Parathyroid adenoma (tissue), 2 donors: Measurements from ENCODE around the gene QSOX1.

ENCODE experiments used
- H2AFZ ChIP-seq: fragments of 300-600 bp; sonication (generic); one replicate; pipeline ENCODE4 v1.7.0; 2017; ENCODE audit warnings: antibody characterized with exemption, mild to moderate bottlenecking
- H3K27ac ChIP-seq: fragments of 300-600 bp; sonication (generic); one replicate; pipeline ENCODE4 v1.7.0; 2017
- H3K27me3 ChIP-seq: fragments of 300-600 bp; sonication (generic); one replicate; pipeline ENCODE4 v1.7.0; 2017; ENCODE audit warnings: low read length; ENCODE audit not compliant: control insufficient read depth, insufficient read depth
- H3K36me3 ChIP-seq: fragments of 300-600 bp; sonication (generic); one replicate; pipeline ENCODE4 v1.7.0; 2017; ENCODE audit warnings: low read length; ENCODE audit not compliant: control insufficient read depth, insufficient read depth
- H3K4me1 ChIP-seq: fragments of 300-600 bp; sonication (generic); one replicate; pipeline ENCODE4 v1.7.0; 2017; ENCODE audit warnings: control low read depth
- H3K4me2 ChIP-seq: fragments of 300-600 bp; sonication (generic); one replicate; pipeline ENCODE4 v1.7.0; 2017; ENCODE audit warnings: low read length
- H3K4me3 ChIP-seq: fragments of 300-600 bp; sonication (generic); one replicate; pipeline ENCODE4 v1.7.0; 2017; ENCODE audit warnings: low read depth, low read length
- H3K79me2 ChIP-seq: fragments of 300-600 bp; sonication (generic); one replicate; pipeline ENCODE4 v1.7.0; 2017; ENCODE audit warnings: control low read depth
- H3K9ac ChIP-seq: fragments of 300-600 bp; sonication (generic); one replicate; pipeline ENCODE4 v1.7.0; 2017; ENCODE audit warnings: mild to moderate bottlenecking
- H3K9me3 ChIP-seq: fragments of 300-600 bp; sonication (generic); one replicate; pipeline ENCODE4 v1.7.0; 2017; ENCODE audit warnings: low read length; ENCODE audit not compliant: control insufficient read depth
- CTCF ChIP-seq: fragments of 300-600 bp; sonication (generic); IDR thresholded peaks from one replicate; pipeline ENCODE4 v1.7.0; 2017; ENCODE audit warnings: antibody characterized with exemption, mild to moderate bottlenecking
- donor health status: primary hyperparathyroidism.

QSOX1 gene

GRCh38 chr1:180234369-180235076 is 79.9 kb downstream of the QSOX1 start:
- no peaks in the 10 kb centered on the region for H3K4me1 ChIP-seq
- no peak overlapping the region for H2AFZ ChIP-seq
- H3K27me3 ChIP-seq: peaks cover 46% of the 10 kb centered on the region
- no peaks in the 10 kb centered on the region for H3K79me2 ChIP-seq
- H3K27ac ChIP-seq: no peak overlapping the region
- H3K9me3 ChIP-seq: no peaks in the 10 kb centered on the region
- TF ChIP-seq CTCF: no peak
- no peak overlapping the region for H3K4me3 ChIP-seq
- no peak overlapping the region for H3K9ac ChIP-seq
- no peaks in the 10 kb centered on the region for H3K36me3 ChIP-seq
- no peak overlapping the region for H3K4me2 ChIP-seq

- Histone ChIP-seq H2AFZ (no peak overlapping the region), H3K27ac (no peak overlapping the region), H3K36me3 (no peaks in the 10 kb centered on the region), H3K9me3 (no peaks in the 10 kb centered on the region), H3K9ac (no peak overlapping the region), H3K4me1 (no peaks in the 10 kb centered on the region), H3K27me3 (peaks cover 49% of the 10 kb centered on the region), H3K79me2 (no peaks in the 10 kb centered on the region), H3K4me2 (no peak overlapping the region), H3K4me3 (no peak overlapping the region)
- TF ChIP-seq CTCF: no peak
Observed at GRCh38 chr1:180235077-180235501, 80.4 kb downstream of the QSOX1 start.

DNA sequence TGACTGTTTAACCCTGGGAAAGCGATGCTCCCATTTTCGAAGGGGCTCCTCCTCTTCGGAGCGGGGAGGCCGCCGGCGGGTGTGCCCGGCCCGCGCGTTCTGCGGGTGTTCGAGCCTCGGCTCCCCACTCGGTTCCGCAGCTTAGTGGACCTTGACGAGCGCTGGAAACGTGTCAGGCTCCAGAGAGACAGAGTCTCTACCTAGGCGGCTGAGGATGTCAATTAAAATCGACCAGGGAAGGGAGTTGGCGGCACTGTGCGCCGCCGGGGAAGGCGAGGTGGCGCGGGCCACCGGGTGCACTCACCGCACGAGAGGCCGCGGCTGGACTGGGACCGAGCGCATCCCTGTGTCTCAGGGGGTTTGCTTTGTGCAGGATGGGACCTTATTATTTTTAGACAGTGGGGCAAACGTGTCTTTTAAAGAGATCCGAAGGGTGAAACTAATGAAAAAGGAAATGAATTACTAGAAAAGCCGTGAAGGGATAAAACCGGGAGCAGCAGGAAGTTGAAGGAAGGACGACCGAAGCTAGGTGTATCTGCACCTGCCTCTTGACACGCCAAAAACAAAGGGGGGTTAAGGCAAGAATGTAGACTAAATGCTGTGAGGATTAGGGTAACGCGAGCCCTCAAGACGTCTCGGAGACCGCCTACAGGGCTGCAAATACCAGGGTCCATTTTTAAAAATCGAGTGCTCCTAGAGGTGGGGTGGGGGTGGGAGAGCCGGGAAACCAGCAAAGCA is 81.0 kb downstream of the QSOX1 start:
- Histone ChIP-seq H3K9me3 (no peaks in the 10 kb centered on the region), H3K4me2 (no peak overlapping the region), H2AFZ (no peak overlapping the region), H3K4me1 (no peaks in the 10 kb centered on the region), H3K4me3 (no peak overlapping the region), H3K27me3 (peaks cover 46% of the 10 kb centered on the region), H3K27ac (no peak overlapping the region), H3K9ac (no peak overlapping the region), H3K79me2 (no peaks in the 10 kb centered on the region), H3K36me3 (no peaks in the 10 kb centered on the region)
- TF ChIP-seq CTCF: no peak

DNA sequence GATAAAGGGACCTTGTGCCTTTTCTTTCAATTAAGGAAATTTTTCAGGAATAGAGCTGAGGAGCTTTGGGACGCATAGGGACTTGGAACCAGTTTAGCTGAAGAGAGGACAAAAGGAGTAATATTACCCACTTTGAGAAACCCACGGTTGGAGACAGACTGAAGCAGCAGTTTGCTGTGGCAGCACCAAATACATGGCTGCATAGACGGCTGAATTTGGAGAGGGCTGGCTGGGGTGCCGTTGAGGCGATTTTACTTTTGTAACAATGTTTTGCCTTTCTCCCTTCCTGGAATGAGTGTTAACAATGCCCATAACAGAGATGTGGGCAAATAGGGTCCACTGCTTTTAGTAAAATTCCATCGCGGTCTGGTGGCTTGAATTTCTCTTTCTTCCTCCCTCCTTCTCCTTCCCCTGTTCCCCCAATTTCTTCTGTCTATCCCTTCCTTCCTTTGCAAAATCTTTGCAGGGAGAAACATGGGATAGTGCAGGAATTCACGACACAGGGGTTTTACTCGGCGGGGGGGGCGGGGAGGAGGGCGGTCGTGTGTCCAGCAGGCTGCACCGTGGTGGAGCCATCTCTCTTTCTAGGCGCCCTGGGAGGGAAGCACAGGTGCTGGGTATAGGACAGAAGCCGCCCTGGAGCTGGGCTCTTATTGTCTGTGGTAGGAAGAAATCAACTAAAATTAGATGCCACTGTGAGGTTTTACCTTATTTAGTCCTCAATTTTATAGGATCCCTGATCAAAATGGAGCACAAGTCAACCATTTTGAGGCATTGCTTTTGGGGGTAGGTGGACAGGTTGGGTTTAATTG is 82.2 kb downstream of the QSOX1 start:
- Histone ChIP-seq H3K4me3 (no peak overlapping the region), H3K4me2 (no peak overlapping the region), H3K27me3 (peaks cover 46% of the 10 kb centered on the region), H3K27ac (no peak overlapping the region), H3K4me1 (no peaks in the 10 kb centered on the region), H2AFZ (no peak overlapping the region), H3K9ac (no peak overlapping the region), H3K9me3 (no peaks in the 10 kb centered on the region), H3K79me2 (no peaks in the 10 kb centered on the region), H3K36me3 (no peaks in the 10 kb centered on the region)
- TF ChIP-seq CTCF: no peak
